SK-N-SH treated with all-trans-retinoic acid at 6 μM for 48 hours (cell line): Measurements from ENCODE around the gene IFI27L2.

Source experiments
- ARNTL ChIP-seq: fragments of 450-650 bp; formaldehyde crosslinking; IDR thresholded peaks from 2 replicates; pipeline ENCODE4 v1.5.0; 2020; ENCODE audit warnings: low read depth, mild to moderate bottlenecking, moderate library complexity, borderline replicate concordance
- ESRRG ChIP-seq: fragments of 250-450 bp; sonication (Bioruptor Pico); IDR thresholded peaks from 2 replicates; pipeline ENCODE4 v1.6.1; 2021; ENCODE audit warnings: mild to moderate bottlenecking
- OSR1 ChIP-seq: fragments of 250-450 bp; sonication (Bioruptor Pico); IDR thresholded peaks from 2 replicates; pipeline ENCODE4 v1.8.0; 2022; ENCODE audit warnings: moderate library complexity, mild to moderate bottlenecking, inconsistent platforms
- SNAI2 ChIP-seq: fragments of 250-450 bp; sonication (Bioruptor Pico); IDR thresholded peaks from 2 replicates; pipeline ENCODE4 v1.5.0; 2020; ENCODE audit warnings: mild to moderate bottlenecking, moderate library complexity
- TCF4 ChIP-seq: fragments of 250-450 bp; sonication (Bioruptor Pico); IDR thresholded peaks from 2 replicates; pipeline ENCODE4 v1.8.0; 2021; ENCODE audit warnings: mild to moderate bottlenecking, moderate library complexity, borderline replicate concordance
- ZFP30 ChIP-seq: fragments of 450-650 bp; formaldehyde crosslinking; IDR thresholded peaks from 2 replicates; pipeline ENCODE4 v1.5.0; 2022; ENCODE audit warnings: mild to moderate bottlenecking, moderate library complexity
- ZNF8 ChIP-seq: fragments of 450-650 bp; formaldehyde crosslinking; IDR thresholded peaks from 2 replicates; pipeline ENCODE4 v1.5.0; 2020; ENCODE audit warnings: mild to moderate bottlenecking, moderate library complexity
- TF ChIP-seq, protein P1 (sequence below): fragments of 250-450 bp; sonication (Bioruptor Pico); IDR thresholded peaks from 2 replicates; pipeline ENCODE4 v1.5.1; 2020; ENCODE audit warnings: low read depth, mild to moderate bottlenecking, moderate library complexity
- TF ChIP-seq, protein P2 (sequence below): fragments of 250-450 bp; sonication (Bioruptor Pico); IDR thresholded peaks from 2 replicates; pipeline ENCODE4 v1.8.0; 2020; ENCODE audit warnings: mild to moderate bottlenecking, moderate library complexity, borderline replicate concordance
- TF ChIP-seq, protein P3 (sequence below): fragments of 250-450 bp; sonication (Bioruptor Pico); IDR thresholded peaks from 2 replicates; pipeline ENCODE4 v1.5.0; 2020; ENCODE audit warnings: mild to moderate bottlenecking, moderate library complexity
- TF ChIP-seq, protein P4 (sequence below): fragments of 250-450 bp; sonication (Bioruptor Pico); IDR thresholded peaks from 2 replicates; pipeline ENCODE4 v1.5.1; 2021; ENCODE audit warnings: mild to moderate bottlenecking, moderate library complexity

DNA sequence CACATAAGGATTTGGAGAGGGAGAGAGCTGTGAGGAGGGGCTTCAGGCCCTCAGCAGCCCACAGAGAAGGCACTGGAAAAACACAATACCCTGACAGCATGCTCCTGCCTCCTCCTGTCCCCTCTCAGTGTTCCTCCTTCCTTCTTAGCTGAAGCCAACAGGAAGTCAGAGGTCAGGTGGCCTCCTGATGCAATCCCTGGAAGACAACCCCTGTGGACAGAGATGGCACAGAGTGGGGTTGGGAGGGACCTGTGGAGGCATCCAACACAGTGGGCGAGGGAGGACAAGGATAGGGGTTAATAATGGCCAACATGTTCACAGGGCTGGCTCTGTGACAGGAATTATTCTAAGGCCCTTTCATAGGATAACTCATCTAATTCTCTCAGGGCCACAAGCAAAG is 15.4 kb upstream of the IFI27L2 start:
- TF ChIP-seq, protein P1, sequence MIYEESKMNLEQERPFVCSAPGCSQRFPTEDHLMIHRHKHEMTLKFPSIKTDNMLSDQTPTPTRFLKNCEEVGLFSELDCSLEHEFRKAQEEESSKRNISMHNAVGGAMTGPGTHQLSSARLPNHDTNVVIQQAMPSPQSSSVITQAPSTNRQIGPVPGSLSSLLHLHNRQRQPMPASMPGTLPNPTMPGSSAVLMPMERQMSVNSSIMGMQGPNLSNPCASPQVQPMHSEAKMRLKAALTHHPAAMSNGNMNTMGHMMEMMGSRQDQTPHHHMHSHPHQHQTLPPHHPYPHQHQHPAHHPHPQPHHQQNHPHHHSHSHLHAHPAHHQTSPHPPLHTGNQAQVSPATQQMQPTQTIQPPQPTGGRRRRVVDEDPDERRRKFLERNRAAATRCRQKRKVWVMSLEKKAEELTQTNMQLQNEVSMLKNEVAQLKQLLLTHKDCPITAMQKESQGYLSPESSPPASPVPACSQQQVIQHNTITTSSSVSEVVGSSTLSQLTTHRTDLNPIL (CRISPR knock-in tag): no peak
- TF ChIP-seq TCF4 (CRISPR knock-in tag): no peak
- no peak for TF ChIP-seq ZFP30 (CRISPR knock-in tag)
- no peak for TF ChIP-seq ESRRG
- TF ChIP-seq SNAI2 (CRISPR knock-in tag): no peak
- TF ChIP-seq, protein P2, sequence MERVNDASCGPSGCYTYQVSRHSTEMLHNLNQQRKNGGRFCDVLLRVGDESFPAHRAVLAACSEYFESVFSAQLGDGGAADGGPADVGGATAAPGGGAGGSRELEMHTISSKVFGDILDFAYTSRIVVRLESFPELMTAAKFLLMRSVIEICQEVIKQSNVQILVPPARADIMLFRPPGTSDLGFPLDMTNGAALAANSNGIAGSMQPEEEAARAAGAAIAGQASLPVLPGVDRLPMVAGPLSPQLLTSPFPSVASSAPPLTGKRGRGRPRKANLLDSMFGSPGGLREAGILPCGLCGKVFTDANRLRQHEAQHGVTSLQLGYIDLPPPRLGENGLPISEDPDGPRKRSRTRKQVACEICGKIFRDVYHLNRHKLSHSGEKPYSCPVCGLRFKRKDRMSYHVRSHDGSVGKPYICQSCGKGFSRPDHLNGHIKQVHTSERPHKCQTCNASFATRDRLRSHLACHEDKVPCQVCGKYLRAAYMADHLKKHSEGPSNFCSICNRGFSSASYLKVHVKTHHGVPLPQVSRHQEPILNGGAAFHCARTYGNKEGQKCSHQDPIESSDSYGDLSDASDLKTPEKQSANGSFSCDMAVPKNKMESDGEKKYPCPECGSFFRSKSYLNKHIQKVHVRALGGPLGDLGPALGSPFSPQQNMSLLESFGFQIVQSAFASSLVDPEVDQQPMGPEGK: no peak
- TF ChIP-seq, protein P3, sequence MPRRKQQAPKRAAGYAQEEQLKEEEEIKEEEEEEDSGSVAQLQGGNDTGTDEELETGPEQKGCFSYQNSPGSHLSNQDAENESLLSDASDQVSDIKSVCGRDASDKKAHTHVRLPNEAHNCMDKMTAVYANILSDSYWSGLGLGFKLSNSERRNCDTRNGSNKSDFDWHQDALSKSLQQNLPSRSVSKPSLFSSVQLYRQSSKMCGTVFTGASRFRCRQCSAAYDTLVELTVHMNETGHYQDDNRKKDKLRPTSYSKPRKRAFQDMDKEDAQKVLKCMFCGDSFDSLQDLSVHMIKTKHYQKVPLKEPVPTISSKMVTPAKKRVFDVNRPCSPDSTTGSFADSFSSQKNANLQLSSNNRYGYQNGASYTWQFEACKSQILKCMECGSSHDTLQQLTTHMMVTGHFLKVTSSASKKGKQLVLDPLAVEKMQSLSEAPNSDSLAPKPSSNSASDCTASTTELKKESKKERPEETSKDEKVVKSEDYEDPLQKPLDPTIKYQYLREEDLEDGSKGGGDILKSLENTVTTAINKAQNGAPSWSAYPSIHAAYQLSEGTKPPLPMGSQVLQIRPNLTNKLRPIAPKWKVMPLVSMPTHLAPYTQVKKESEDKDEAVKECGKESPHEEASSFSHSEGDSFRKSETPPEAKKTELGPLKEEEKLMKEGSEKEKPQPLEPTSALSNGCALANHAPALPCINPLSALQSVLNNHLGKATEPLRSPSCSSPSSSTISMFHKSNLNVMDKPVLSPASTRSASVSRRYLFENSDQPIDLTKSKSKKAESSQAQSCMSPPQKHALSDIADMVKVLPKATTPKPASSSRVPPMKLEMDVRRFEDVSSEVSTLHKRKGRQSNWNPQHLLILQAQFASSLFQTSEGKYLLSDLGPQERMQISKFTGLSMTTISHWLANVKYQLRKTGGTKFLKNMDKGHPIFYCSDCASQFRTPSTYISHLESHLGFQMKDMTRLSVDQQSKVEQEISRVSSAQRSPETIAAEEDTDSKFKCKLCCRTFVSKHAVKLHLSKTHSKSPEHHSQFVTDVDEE (CRISPR knock-in tag): no peak
- TF ChIP-seq, protein P4, sequence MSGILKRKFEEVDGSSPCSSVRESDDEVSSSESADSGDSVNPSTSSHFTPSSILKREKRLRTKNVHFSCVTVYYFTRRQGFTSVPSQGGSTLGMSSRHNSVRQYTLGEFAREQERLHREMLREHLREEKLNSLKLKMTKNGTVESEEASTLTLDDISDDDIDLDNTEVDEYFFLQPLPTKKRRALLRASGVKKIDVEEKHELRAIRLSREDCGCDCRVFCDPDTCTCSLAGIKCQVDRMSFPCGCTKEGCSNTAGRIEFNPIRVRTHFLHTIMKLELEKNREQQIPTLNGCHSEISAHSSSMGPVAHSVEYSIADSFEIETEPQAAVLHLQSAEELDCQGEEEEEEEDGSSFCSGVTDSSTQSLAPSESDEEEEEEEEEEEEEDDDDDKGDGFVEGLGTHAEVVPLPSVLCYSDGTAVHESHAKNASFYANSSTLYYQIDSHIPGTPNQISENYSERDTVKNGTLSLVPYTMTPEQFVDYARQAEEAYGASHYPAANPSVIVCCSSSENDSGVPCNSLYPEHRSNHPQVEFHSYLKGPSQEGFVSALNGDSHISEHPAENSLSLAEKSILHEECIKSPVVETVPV: no peak
- no peak for TF ChIP-seq OSR1 (CRISPR knock-in tag)
- TF ChIP-seq ZNF8: no peak
- no peak for TF ChIP-seq ARNTL (CRISPR knock-in tag)
